Lower leg skin (tissue), 4 donors: ENCODE data around the gene SLC4A5. TPM values are rescaled to one million over a fixed set of nuclear protein-coding genes. Genes with fewer than 3 reads are reported as not detected.

Experiments used
- DNase-seq, 2 donors: peaks; one replicate each; pipeline ENCODE4 v3.0.0-alpha.2; 2019; ENCODE audit warnings: low spot score in 2 of 2
- H3K4me3 ChIP-seq: fragments of 200-600 bp; sonication (generic); 2 replicates; pipeline ENCODE4 v1.5.1; 2017; ENCODE audit warnings: mild to moderate bottlenecking, low read depth; ENCODE audit not compliant: poor library complexity, severe bottlenecking
- POLR2A ChIP-seq, 2 donors: fragments of 450-650 bp; IDR thresholded peaks; one replicate each; pipeline ENCODE4 v1.6.1; 2016 to 2017; ENCODE audit warnings: antibody characterized with exemption in 2 of 2, mild to moderate bottlenecking in 1 of 2, moderate library complexity in 1 of 2
- WGBS, 2 donors: methylation state at CpG; one replicate each; pipeline ENCODE4 v1.1.5; 2018; 5-methylcytosine and 5-hydroxymethylcytosine counted together
- intact Hi-C: fragments of 100-400 bp; cut with DNase I; formaldehyde crosslinking; loops from one replicate; pipeline ENCODE4 v1.15.0; 2023; ENCODE audit warnings: low total_unique reads
- total RNA-seq, 4 donors: library from RNA; depleted of rRNA; stranded (reverse); fragments of >200 nt; gene quantifications; one replicate each; pipeline ENCODE4 v1.1.0, GENCODE V29; 2016
- TF ChIP-seq, protein P1 (sequence below), 3 donors: fragments of 450-650 bp; IDR thresholded peaks; one replicate each; pipeline ENCODE4 v1.5.1; 2016; ENCODE audit warnings: antibody characterized with exemption in 3 of 3, mild to moderate bottlenecking in 3 of 3, moderate library complexity in 2 of 3

The SLC4A5 gene
- total RNA-seq, 4 donors from 2014 or later: 3.0 to 5.6 (median 3.7) TPM

DNA sequence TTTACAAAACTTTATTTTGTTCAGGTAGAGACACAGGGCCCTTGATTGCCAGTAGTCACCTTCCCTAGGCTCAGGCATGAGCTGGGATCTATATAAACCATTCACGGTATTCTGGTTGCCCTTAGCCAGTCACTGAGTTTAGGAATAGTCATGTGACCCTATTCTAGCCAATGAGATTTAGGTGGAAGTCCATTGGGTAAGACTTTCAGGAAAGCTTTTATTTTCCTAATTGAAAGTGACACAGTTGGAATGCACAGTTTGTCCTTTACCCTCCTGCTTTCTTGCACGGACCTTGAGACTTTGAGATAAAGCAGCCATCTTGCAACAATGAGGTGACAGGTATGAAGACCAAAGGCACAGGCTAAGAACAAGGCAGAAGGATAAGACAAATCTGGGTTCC, 21.5 kb downstream of the SLC4A5 start:
- no peak for DNase-seq
- 96 to 98% methylated on average over 2 of the region's 2 CpGs for WGBS, 2 donors
- TF ChIP-seq, protein P1, sequence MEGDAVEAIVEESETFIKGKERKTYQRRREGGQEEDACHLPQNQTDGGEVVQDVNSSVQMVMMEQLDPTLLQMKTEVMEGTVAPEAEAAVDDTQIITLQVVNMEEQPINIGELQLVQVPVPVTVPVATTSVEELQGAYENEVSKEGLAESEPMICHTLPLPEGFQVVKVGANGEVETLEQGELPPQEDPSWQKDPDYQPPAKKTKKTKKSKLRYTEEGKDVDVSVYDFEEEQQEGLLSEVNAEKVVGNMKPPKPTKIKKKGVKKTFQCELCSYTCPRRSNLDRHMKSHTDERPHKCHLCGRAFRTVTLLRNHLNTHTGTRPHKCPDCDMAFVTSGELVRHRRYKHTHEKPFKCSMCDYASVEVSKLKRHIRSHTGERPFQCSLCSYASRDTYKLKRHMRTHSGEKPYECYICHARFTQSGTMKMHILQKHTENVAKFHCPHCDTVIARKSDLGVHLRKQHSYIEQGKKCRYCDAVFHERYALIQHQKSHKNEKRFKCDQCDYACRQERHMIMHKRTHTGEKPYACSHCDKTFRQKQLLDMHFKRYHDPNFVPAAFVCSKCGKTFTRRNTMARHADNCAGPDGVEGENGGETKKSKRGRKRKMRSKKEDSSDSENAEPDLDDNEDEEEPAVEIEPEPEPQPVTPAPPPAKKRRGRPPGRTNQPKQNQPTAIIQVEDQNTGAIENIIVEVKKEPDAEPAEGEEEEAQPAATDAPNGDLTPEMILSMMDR (IDR thresholded peaks at IDR 0.05): no peak
- no peak for TF ChIP-seq POLR2A (IDR thresholded peaks at IDR 0.05)
- no peak overlapping the region for H3K4me3 ChIP-seq
- intact Hi-C loops: no loop called here

DNA sequence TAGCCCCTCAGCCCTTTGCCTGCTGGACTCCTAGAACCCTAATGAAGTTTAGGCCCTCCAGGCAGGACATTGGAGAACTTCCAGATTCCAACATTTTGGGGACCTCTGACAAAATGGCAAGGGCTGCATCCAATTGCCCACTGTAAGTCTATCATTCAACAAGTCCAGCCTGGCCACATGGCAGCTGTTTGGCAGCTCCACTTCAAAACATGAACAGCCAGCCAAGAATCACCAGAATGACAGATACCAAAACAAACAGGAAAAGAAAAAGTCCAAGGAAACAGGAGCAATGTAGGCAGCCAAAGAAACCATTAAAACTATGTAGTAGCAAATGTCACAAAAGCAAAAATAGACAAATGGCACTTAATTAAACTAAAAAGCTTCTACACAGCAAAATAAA, 25.5 kb downstream of the SLC4A5 start:
- intact Hi-C loops: no loop called here
- TF ChIP-seq POLR2A (IDR thresholded peaks at IDR 0.05): no peak
- TF ChIP-seq, protein P1 (IDR thresholded peaks at IDR 0.05): no peak
- no peak overlapping the region for H3K4me3 ChIP-seq
- DNase-seq: no peak

DNA sequence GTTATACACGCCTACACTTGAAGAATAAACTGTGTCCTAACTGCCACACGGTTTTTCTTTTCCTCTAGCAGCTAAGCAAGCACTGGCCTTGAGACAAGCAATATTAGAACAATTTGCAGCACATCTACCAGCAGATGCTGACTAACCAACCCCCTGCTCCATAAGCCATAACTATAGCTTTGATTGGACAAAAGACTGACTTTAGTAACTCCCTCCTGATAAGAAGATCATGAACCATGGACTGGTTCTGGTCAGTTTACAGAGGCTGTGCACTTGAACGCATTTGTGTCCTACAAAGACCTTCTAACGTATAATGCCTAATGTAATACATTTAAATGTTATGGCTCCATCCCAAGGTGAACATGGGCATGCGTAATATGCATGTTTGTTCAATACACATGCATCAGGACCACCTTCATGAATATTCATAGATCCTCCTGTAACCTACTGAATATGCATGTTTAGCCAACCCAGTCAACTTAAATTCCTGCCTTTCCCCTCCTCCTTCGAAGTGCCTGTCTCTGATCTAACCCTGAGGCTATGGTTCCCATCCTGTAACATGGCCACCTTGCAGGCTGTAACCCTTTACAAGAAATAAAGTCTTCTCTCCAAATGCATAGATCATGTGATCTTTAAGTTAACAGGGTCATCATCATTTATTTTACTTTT, 26.5 kb downstream of the SLC4A5 start:
- no peak overlapping the region for H3K4me3 ChIP-seq
- no peak for DNase-seq
- intact Hi-C loops: no loop called here
- TF ChIP-seq, protein P1 (IDR thresholded peaks at IDR 0.05): no peak
- no peak for TF ChIP-seq POLR2A (IDR thresholded peaks at IDR 0.05)
- 62 to 63% methylated on average over 6 of the region's 6 CpGs for WGBS, 2 donors

- intact Hi-C loops: no loop called here
- H3K4me3 ChIP-seq: no peak overlapping the region
- DNase-seq: no peak
- 84 to 86% methylated on average over 5 of the region's 5 CpGs for WGBS, 2 donors
- TF ChIP-seq, protein P1 (IDR thresholded peaks at IDR 0.05): no peak
- TF ChIP-seq POLR2A (IDR thresholded peaks at IDR 0.05): no peak
These were observed 29.1 kb downstream of the SLC4A5 start for GRCh38 chr2:74314107-74314506.

DNA sequence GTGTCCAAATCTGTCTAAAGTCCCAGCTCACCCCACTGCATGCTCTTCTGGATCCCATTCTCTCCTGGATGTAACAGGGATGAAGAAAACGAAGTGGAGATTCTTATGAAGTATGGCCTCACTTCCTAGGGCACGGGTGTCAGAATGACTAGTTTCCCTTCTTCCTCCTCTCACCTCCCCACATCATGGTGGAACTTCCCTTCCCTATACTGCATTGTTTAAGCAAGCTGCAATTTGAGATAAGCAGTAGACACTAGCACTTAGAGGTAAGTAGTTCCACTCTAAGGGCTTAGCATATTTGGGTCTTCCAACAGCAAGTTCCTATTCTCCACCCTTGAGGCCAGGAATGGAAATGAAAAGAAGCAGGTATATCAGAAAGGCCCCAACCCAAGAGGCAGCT, 29.7 kb downstream of the SLC4A5 start:
- intact Hi-C loops: no loop called here
- no peak overlapping the region for H3K4me3 ChIP-seq
- 84 to 87% methylated on average over 2 of the region's 2 CpGs for WGBS, 2 donors
- DNase-seq: no peak
- TF ChIP-seq POLR2A (IDR thresholded peaks at IDR 0.05): no peak
- TF ChIP-seq, protein P1 (IDR thresholded peaks at IDR 0.05): no peak

DNA sequence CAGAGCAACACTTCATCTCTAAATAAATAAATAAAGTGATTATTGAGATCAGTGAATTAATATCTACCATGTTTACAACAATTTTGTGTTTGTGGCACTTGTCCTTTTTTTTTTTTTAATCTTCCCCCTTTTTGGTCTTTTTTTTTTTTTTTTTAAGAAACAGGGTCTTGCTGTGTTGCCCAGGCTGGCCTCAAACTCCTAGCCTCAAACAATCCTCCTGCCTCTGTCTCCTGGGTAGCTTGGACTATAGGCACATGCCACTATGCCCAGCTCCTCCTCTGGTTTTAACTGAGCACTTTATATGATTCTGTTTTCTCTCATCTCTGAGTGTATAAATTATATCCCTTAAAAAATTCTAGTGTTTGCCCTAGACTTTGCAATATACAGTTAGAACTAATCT, 30.3 kb downstream of the SLC4A5 start:
- DNase-seq: no peak
- no peak overlapping the region for H3K4me3 ChIP-seq
- intact Hi-C loops: no loop called here
- TF ChIP-seq POLR2A (IDR thresholded peaks at IDR 0.05): no peak
- TF ChIP-seq, protein P1 (IDR thresholded peaks at IDR 0.05): no peak
